T-cell (primary cell): ENCODE measurements around the gene TTLL12. TPM values are rescaled to one million over a fixed set of nuclear protein-coding genes. Genes with fewer than 3 reads are reported as not detected.

ENCODE experiments used
- ATAC-seq, 4 experiments: fragments of 200-7000 bp in 3 of 4; fragments of 150-1000 bp in 1 of 4; cut with Tn5 transposase; replicated peaks in 1 of 4; 1 replicate in 3 of 4; 2 replicates in 1 of 4; pipeline ENCODE4 v1.10.0; 2021; ENCODE audit warnings: moderate library complexity in 3 of 4, mild to moderate bottlenecking in 2 of 4, moderate number of reproducible peaks in 1 of 4
- CTCF ChIA-PET, 2 donors: fragments of 300-600 bp; sonication (Branson Sonifier 250); formaldehyde crosslinking; loops; one replicate each; lab custom pipeline; 2022; ENCODE audit warnings: antibody characterized with exemption in 2 of 2; lab: Charles Lee
- POLR2A ChIA-PET, 2 donors: fragments of 300-600 bp; sonication (Branson Sonifier 250); formaldehyde crosslinking; loops; one replicate each; lab custom pipeline; 2022; ENCODE audit warnings: antibody characterized with exemption in 2 of 2; lab: Charles Lee
- DNase-seq, 35 experiments: peaks; one replicate each; pipeline versions ENCODE4 v3.0.0 to v3.0.0-alpha.2; 2013 to 2023
- H3K27ac ChIP-seq: one replicate; pipeline ENCODE4 v1.5.1; 2013; ENCODE audit warnings: low read length
- H3K27me3 ChIP-seq, 2 experiments: replicated peaks in 1 of 2; 1 replicate in 1 of 2; 2 replicates in 1 of 2; pipeline versions ENCODE4 v1.6.1 to v1.7.0; 2013; ENCODE audit warnings: low read length in 1 of 2, mixed read lengths in 1 of 2; ENCODE audit not compliant: control insufficient read depth in 2 of 2, insufficient read depth in 2 of 2; ENCODE audit errors: extremely low read depth in 1 of 2
- H3K36me3 ChIP-seq, 2 donors: 1 replicate in 1 of 2; 2 replicates in 1 of 2; pipeline versions ENCODE4 v1.6.1 to v1.7.0; 2013; ENCODE audit warnings: low read length in 1 of 2; ENCODE audit not compliant: control insufficient read depth in 2 of 2, insufficient read depth in 1 of 2; ENCODE audit errors: extremely low read depth in 1 of 2
- H3K4me1 ChIP-seq, 2 experiments: 1 replicate in 1 of 2; 2 replicates in 1 of 2; pipeline versions ENCODE4 v1.6.1 to v1.7.0; 2013; ENCODE audit warnings: low read length in 2 of 2, mixed read lengths in 1 of 2; ENCODE audit not compliant: insufficient read depth in 2 of 2, control insufficient read depth in 1 of 2; ENCODE audit errors: extremely low read depth in 1 of 2
- H3K4me3 ChIP-seq, 2 donors: 1 replicate in 1 of 2; 2 replicates in 1 of 2; pipeline versions ENCODE4 v1.5.1 to v1.7.0; 2013; ENCODE audit warnings: mild to moderate bottlenecking in 2 of 2, low read length in 1 of 2, moderate library complexity in 1 of 2; ENCODE audit not compliant: control insufficient read depth in 1 of 2; ENCODE audit errors: extremely low read depth in 1 of 2
- H3K9me3 ChIP-seq: 2 replicates; pipeline ENCODE4 v1.7.0; 2013
- H3K27ac Mint-ChIP-seq, 2 donors: one replicate each; pipeline ENCODE4 v1.8.0; 2020 to 2021; ENCODE audit warnings: mild to moderate bottlenecking in 2 of 2, mixed read lengths in 2 of 2
- H3K27me3 Mint-ChIP-seq, 2 donors: one replicate each; pipeline ENCODE4 v1.8.0; 2021 to 2022; ENCODE audit warnings: mixed read lengths in 2 of 2
- H3K36me3 Mint-ChIP-seq: one replicate; pipeline ENCODE4 v1.8.0; 2021; ENCODE audit warnings: mixed read lengths
- H3K4me1 Mint-ChIP-seq, 3 donors: one replicate each; pipeline ENCODE4 v1.8.0; 2020 to 2022; ENCODE audit warnings: mixed read lengths in 3 of 3, mild to moderate bottlenecking in 1 of 3
- H3K4me3 Mint-ChIP-seq, 3 donors: one replicate each; pipeline ENCODE4 v1.8.0; 2020 to 2022; ENCODE audit warnings: mild to moderate bottlenecking in 3 of 3, mixed read lengths in 3 of 3, moderate library complexity in 3 of 3
- H3K9me3 Mint-ChIP-seq, 3 donors: one replicate each; pipeline ENCODE4 v1.8.0; 2020 to 2022; ENCODE audit warnings: mixed read lengths in 3 of 3
- WGBS: methylation state at CpG from one replicate; pipeline ENCODE4 v1.1.5; 2013; ENCODE audit warnings: missing lambda C conversion rate; ENCODE audit not compliant: insufficient coverage; 5-methylcytosine and 5-hydroxymethylcytosine counted together
- total RNA-seq, 35 experiments: library from RNA in 6 of 35; stranded (reverse) in 6 of 35; fragments of 120-200 nt in 1 of 35; gene quantifications; one replicate each; pipeline versions ENCODE4 v1.2.1 to v1.2.4 and lab custom pipeline; 2013 to 2026

TTLL12 gene
- total RNA-seq, 5 donors from 2014 or later (not counting 1 experiment from before 2014, with no cell fraction given), result 17.1 to 38.1 (median 33.8) TPM

DNA sequence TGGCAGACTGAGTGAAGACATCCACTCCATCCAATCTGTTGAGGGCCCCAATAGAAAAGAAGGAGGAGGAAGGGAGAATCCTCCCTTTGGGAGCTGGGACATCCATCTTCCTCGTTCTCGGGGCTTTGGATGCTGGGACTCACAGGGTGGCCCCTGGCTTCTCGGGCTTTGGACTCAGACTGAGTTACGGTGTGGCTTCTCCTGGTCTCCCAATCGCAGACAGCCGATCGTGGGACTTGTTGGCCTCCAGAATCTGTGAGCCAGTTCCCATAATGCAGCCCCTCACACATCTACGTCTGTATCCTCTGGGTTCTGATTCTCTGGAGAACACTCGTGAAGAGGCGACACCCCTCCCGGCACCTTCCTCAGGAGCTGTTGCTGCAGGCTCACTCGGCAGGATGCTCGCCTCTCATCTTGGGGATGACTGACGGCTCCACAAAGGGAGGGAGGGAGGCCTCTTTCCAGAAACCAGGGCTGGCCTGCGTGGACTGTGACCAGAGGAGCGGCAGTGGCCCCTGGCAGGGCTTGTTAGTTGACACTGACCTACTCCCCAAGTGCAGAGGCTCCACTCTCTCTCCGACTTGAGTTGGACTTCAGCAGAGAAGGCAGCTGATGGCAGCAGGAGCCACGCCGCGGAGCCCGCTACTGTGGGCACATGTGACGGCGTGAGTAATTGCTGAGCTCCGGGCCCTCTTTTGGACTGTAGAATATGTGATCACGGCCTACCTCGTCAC, 14.7 kb upstream of the TTLL12 start:
- ATAC-seq, result no peak
- H3K27me3 ChIP-seq, result peaks cover 0 to 24% of the 10 kb centered on the region in 2 experiments
- H3K4me3 ChIP-seq, result no peak overlapping the region
- Mint-ChIP-seq H3K9me3 (no peaks in the 10 kb centered on the region), H3K27ac (no peak overlapping the region), H3K36me3 (no peaks in the 10 kb centered on the region), H3K4me3 (no peak overlapping the region), H3K4me1 (peaks cover 8 to 10% (median 10%) of the 10 kb centered on the region in 3 donors), H3K27me3 (peaks cover 0 to 8% of the 10 kb centered on the region in 2 donors)
- H3K4me1 ChIP-seq, result peaks cover 0 to 18% of the 10 kb centered on the region in 2 experiments
- ChIA-PET POLR2A (no interaction called here), CTCF (no interaction called here)
- H3K36me3 ChIP-seq, result no peaks in the 10 kb centered on the region
- no peak for DNase-seq
- no peak overlapping the region for H3K27ac ChIP-seq
- 90% methylated on average over 20 of the region's 26 CpGs for WGBS
- no peaks in the 10 kb centered on the region for H3K9me3 ChIP-seq

DNA sequence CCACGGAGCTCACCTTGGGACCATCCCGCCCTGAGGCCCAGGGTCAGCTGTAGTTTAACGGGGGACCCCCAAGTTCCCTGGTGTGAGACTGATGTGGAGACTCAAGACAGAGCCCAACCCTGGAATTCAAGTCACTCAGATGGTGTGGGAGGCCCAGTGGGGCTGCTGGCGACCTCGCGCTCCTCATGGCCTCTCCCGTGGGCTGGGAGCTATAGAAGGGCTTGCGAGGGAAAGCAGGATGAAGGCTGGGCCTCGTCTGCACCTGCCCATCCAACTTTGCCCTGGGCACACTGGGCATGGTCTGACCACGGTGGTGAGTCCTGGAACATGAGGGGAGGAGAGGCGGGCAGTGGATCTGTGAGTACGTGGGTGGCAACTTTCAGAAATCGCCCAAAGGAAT, 13.6 kb upstream of the TTLL12 start:
- no peak overlapping the region for H3K27ac ChIP-seq
- H3K4me1 Mint-ChIP-seq, result peaks cover 0 to 4% (median 2%) of the 10 kb centered on the region in 3 donors
- no peaks in the 10 kb centered on the region for H3K36me3 ChIP-seq
- peaks cover 0 to 8% of the 10 kb centered on the region in 2 donors for H3K27me3 Mint-ChIP-seq
- H3K4me1 ChIP-seq, result peaks cover 0 to 7% of the 10 kb centered on the region in 2 experiments
- POLR2A ChIA-PET, result interaction anchor here in 1 of 2 donors (0.6 kb wide), 1 partner anchor 355 kb away, joined by 3 read pairs; no protein-coding TSS in a partner anchor
- no peaks in the 10 kb centered on the region for H3K9me3 Mint-ChIP-seq
- CTCF ChIA-PET, result no interaction called here
- H3K4me3 Mint-ChIP-seq, result no peak overlapping the region
- no peak overlapping the region for H3K27ac Mint-ChIP-seq
- no peak overlapping the region for H3K4me3 ChIP-seq
- no peaks in the 10 kb centered on the region for H3K9me3 ChIP-seq
- no peak for ATAC-seq
- WGBS, result 75% methylated on average over 13 of the region's 13 CpGs
- DNase-seq, result no peak
- H3K36me3 Mint-ChIP-seq, result no peaks in the 10 kb centered on the region
- peaks cover 0 to 24% of the 10 kb centered on the region in 2 experiments for H3K27me3 ChIP-seq

DNA sequence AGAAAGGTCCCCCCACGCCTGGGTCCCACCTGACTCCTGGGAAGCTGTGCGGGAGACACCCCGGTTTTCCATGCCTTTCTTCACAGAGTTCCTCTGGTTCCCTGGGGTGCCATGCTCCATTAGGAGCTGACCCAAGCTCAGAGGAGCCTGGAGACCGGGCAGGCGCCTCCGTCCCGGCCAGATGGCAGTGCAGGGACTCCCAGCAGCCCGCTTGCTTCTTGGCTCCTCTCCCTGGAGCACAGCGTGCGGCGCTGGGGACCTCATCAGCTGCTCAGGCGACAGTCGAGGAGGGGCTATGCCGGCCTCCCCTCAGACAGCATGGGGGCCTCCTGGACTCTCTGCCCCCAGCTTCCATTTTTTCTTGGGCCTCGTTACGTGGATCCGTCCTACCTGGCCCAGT, 13.1 kb upstream of the TTLL12 start:
- DNase-seq, result no peak
- Mint-ChIP-seq H3K36me3 (no peaks in the 10 kb centered on the region), H3K9me3 (no peaks in the 10 kb centered on the region), H3K4me1 (peaks cover 0 to under 1% (median under 1%) of the 10 kb centered on the region in 3 donors), H3K27ac (no peak overlapping the region), H3K4me3 (no peak overlapping the region), H3K27me3 (peaks cover 0 to 8% of the 10 kb centered on the region in 2 donors)
- 84% methylated on average over 17 of the region's 17 CpGs for WGBS
- ATAC-seq, result no peak
- Histone ChIP-seq H3K36me3 (no peaks in the 10 kb centered on the region), H3K4me1 (peaks cover 0 to 2% of the 10 kb centered on the region in 2 experiments), H3K27me3 (peaks cover 0 to 28% of the 10 kb centered on the region in 2 experiments), H3K27ac (no peak overlapping the region), H3K4me3 (no peak overlapping the region), H3K9me3 (no peaks in the 10 kb centered on the region)
- ChIA-PET POLR2A (no interaction called here), CTCF (no interaction called here)

DNA sequence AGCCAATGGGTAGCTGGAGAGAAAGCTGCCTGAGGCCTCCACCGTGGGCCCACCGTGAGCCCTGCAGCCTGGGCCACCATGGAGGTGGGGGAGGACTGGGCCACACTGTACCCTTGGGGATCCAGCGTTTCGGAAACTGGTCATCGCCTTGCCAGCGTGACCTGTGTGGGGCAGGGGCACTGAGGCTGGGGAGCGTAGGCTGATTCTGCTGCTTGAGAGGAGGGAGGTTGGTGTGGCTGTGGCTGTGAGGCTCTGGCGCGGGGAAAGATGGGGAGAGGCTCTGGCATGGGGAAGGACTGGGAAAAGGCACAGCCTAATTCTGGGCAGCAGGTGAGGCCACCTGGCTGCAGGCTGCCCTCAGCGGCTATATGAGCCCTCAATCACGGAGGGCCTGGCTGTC, 12.6 kb upstream of the TTLL12 start:
- no peaks in the 10 kb centered on the region for H3K36me3 ChIP-seq
- H3K4me1 Mint-ChIP-seq, result no peaks in the 10 kb centered on the region
- H3K27ac Mint-ChIP-seq, result no peak overlapping the region
- CTCF ChIA-PET, result no interaction called here
- H3K9me3 ChIP-seq, result no peaks in the 10 kb centered on the region
- WGBS, result 83% methylated on average over 9 of the region's 11 CpGs
- no peak for DNase-seq
- ATAC-seq, result no peak
- H3K27me3 ChIP-seq, result peaks cover 0 to 28% of the 10 kb centered on the region in 2 experiments
- no peaks in the 10 kb centered on the region for H3K9me3 Mint-ChIP-seq
- H3K27ac ChIP-seq, result no peak overlapping the region
- H3K36me3 Mint-ChIP-seq, result no peaks in the 10 kb centered on the region
- no peak overlapping the region for H3K4me3 Mint-ChIP-seq
- H3K27me3 Mint-ChIP-seq, result peaks cover 0 to 8% of the 10 kb centered on the region in 2 donors
- H3K4me1 ChIP-seq, result no peaks in the 10 kb centered on the region
- no peak overlapping the region for H3K4me3 ChIP-seq
- POLR2A ChIA-PET, result no interaction called here

DNA sequence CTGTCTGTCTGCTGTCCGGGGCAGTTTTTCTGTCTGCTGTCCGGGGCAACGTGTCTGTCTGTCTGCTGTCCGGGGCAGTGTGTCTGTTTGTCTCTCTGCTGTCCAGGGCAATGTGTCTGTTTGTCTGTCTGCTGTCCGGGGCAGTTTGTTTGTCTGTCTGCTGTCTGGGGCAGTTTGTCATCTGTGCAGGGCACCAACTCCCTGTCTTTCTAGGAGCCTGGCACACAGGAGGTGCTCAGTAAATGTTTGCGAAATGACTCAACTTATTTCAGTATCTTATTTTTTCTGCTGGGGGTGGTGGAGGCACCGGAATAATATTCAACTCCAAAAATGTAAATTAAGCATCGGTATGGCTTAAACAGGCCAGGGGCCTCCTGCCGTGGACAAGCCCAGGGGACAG, 12.0 kb upstream of the TTLL12 start:
- ChIA-PET POLR2A (no interaction called here), CTCF (no interaction called here)
- H3K27ac Mint-ChIP-seq, result no peak overlapping the region
- no peaks in the 10 kb centered on the region for H3K9me3 Mint-ChIP-seq
- no peaks in the 10 kb centered on the region for H3K4me1 Mint-ChIP-seq
- H3K36me3 ChIP-seq, result no peaks in the 10 kb centered on the region
- whole genome bisulfite sequencing, result 79% methylated on average over 8 of the region's 9 CpGs
- H3K9me3 ChIP-seq, result no peaks in the 10 kb centered on the region
- no peak for DNase-seq
- no peaks in the 10 kb centered on the region for H3K4me1 ChIP-seq
- H3K27ac ChIP-seq, result no peak overlapping the region
- ATAC-seq, result no peak
- peaks cover 0 to 8% of the 10 kb centered on the region in 2 donors for H3K27me3 Mint-ChIP-seq
- H3K4me3 Mint-ChIP-seq, result no peak overlapping the region
- H3K36me3 Mint-ChIP-seq, result no peaks in the 10 kb centered on the region
- H3K4me3 ChIP-seq, result no peak overlapping the region
- H3K27me3 ChIP-seq, result peaks cover 0 to 28% of the 10 kb centered on the region in 2 experiments

DNA sequence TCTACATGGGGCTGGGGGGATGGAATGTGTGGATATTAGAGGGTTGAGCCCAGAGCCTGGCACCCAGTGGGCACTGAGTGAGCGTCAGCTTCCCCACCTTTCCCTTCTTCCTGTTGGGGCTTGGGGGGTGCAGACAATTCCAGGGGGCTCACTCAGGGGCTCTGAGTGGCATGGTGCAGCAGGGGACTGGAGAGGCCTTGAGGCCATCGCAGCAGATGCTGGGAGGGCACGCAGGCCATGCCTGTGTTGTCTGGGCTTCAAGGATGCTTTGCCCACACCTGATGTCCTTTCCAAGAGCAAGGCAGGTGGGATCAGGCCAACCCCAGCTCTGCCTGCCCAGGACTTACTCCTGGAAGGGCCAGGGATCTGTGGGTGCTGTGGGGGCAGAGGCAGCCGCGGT, 11.2 kb upstream of the TTLL12 start:
- no peak for ATAC-seq
- WGBS, result 85% methylated on average over 2 of the region's 5 CpGs

More for the DNA sequence above, 11.2 kb upstream of the TTLL12 start:
- H3K4me1 ChIP-seq, result no peaks in the 10 kb centered on the region
- H3K27ac ChIP-seq, result no peak overlapping the region
- Mint-ChIP-seq H3K9me3 (no peaks in the 10 kb centered on the region), H3K4me3 (no peak overlapping the region), H3K27me3 (peaks cover 0 to 8% of the 10 kb centered on the region in 2 donors), H3K36me3 (no peaks in the 10 kb centered on the region), H3K4me1 (no peaks in the 10 kb centered on the region), H3K27ac (no peak overlapping the region)
- H3K36me3 ChIP-seq, result no peaks in the 10 kb centered on the region
- H3K4me3 ChIP-seq, result no peak overlapping the region
- no peak for DNase-seq
- ChIA-PET POLR2A (no interaction called here), CTCF (no interaction called here)
- H3K9me3 ChIP-seq, result no peaks in the 10 kb centered on the region
- peaks cover 0 to 28% of the 10 kb centered on the region in 2 experiments for H3K27me3 ChIP-seq
